Upper lobe of left lung (tissue), 6 donors: Measurements from ENCODE around the gene SUMF1. TPM values are rescaled to one million over a fixed set of nuclear protein-coding genes. Genes with fewer than 3 reads are reported as not detected.
"Not testable (repeated sequence)": the region's sequence is repeated elsewhere in the genome, so short reads cannot be mapped to it uniquely, and the experiment has no call there.

ENCODE experiments used
- ATAC-seq, 2 donors: fragments of 200-7000 bp; cut with Tn5 transposase; one replicate each; pipeline ENCODE4 v1.9.1; 2022; ENCODE audit warnings: mild to moderate bottlenecking in 2 of 2, moderate library complexity in 2 of 2; ENCODE audit not compliant: low FRiP score in 2 of 2
- DNase-seq, 2 donors: peaks; one replicate each; pipeline ENCODE4 v3.0.0-alpha.2; 2019 to 2020
- H3K27ac ChIP-seq, 4 donors: fragments of 200-600 bp; sonication (generic); one replicate each; pipeline ENCODE4 v1.5.1; 2016 to 2019
- H3K27me3 ChIP-seq, 4 donors: fragments of 200-600 bp; sonication (generic); one replicate each; pipeline ENCODE4 v1.5.1; 2017 to 2019
- H3K36me3 ChIP-seq, 4 donors: fragments of 200-600 bp; sonication (generic); one replicate each; pipeline ENCODE4 v1.5.1; 2016 to 2019
- H3K4me1 ChIP-seq, 4 donors: fragments of 200-600 bp; sonication (generic); one replicate each; pipeline ENCODE4 v1.5.1; 2018 to 2019
- H3K4me3 ChIP-seq, 4 donors: fragments of 200-600 bp; sonication (generic); one replicate each; pipeline ENCODE4 v1.5.1; 2017 to 2019; ENCODE audit warnings: mild to moderate bottlenecking in 2 of 4, moderate library complexity in 1 of 4
- H3K9me3 ChIP-seq, 4 donors: fragments of 200-600 bp; sonication (generic); one replicate each; pipeline ENCODE4 v1.5.1; 2018 to 2019
- EP300 ChIP-seq, 4 donors: sonication (generic); formaldehyde crosslinking; IDR thresholded peaks; one replicate each; pipeline ENCODE4 v1.5.1; 2017; ENCODE audit warnings: antibody characterized with exemption in 4 of 4, control low read depth in 2 of 4
- POLR2A ChIP-seq, 4 donors: fragments of 450-650 bp; IDR thresholded peaks; one replicate each; pipeline ENCODE4 v1.5.1; 2016 to 2017; ENCODE audit warnings: antibody characterized with exemption in 4 of 4, mild to moderate bottlenecking in 2 of 4
- POLR2AphosphoS5 ChIP-seq, 2 donors: sonication (generic); formaldehyde crosslinking; IDR thresholded peaks; one replicate each; pipeline ENCODE4 v1.5.1; 2017; ENCODE audit warnings: antibody characterized with exemption in 2 of 2
- WGBS, 2 donors: methylation state at CpG; one replicate each; pipeline ENCODE4 v1.1.5; 2017 to 2018; 5-methylcytosine and 5-hydroxymethylcytosine counted together
- total RNA-seq, 6 donors: library from RNA; depleted of rRNA in 4 of 6; stranded (reverse); fragments of >200 nt in 4 of 6; gene quantifications; one replicate each; pipeline versions ENCODE4 v1.1.0 to v1.2.1, GENCODE V29; 2016 to 2021
- TF ChIP-seq, protein P1 (sequence below), 6 experiments: fragments of 450-650 bp in 4 of 6; fragments of 200-600 bp in 2 of 6; sonication (generic) in 2 of 6; IDR thresholded peaks; one replicate each; pipeline ENCODE4 v1.5.1; 2016 to 2019; ENCODE audit warnings: antibody characterized with exemption in 6 of 6
- donor health status: DM: no; HTN: no; CAD: no; lungs with moderate emphysema.
- donor health status: DM: no; HTN: yes; CAD: no; lungs with severe emphysema.

The SUMF1 gene
- total RNA-seq, 6 donors from 2014 or later: 34.5 to 63.0 (median 54.0) TPM

GRCh38 chr3:4460334-4460733 lies 6.7 kb downstream of the SUMF1 start:
- TF ChIP-seq EP300 (IDR thresholded peaks at IDR 0.05) (no peak), POLR2A (IDR thresholded peaks at IDR 0.05) (no peak), POLR2AphosphoS5 (IDR thresholded peaks at IDR 0.05) (no peak)
- TF ChIP-seq, protein P1, sequence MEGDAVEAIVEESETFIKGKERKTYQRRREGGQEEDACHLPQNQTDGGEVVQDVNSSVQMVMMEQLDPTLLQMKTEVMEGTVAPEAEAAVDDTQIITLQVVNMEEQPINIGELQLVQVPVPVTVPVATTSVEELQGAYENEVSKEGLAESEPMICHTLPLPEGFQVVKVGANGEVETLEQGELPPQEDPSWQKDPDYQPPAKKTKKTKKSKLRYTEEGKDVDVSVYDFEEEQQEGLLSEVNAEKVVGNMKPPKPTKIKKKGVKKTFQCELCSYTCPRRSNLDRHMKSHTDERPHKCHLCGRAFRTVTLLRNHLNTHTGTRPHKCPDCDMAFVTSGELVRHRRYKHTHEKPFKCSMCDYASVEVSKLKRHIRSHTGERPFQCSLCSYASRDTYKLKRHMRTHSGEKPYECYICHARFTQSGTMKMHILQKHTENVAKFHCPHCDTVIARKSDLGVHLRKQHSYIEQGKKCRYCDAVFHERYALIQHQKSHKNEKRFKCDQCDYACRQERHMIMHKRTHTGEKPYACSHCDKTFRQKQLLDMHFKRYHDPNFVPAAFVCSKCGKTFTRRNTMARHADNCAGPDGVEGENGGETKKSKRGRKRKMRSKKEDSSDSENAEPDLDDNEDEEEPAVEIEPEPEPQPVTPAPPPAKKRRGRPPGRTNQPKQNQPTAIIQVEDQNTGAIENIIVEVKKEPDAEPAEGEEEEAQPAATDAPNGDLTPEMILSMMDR (IDR thresholded peaks at IDR 0.05): no peak
- 93% methylated on average over 4 of the region's 4 CpGs for WGBS, 2 donors
- H3K27ac ChIP-seq: no peak overlapping the region
- H3K4me1 ChIP-seq: no peaks in the 10 kb centered on the region
- no peaks in the 10 kb centered on the region for H3K27me3 ChIP-seq
- no peak for ATAC-seq
- DNase-seq: no peak
- no peak overlapping the region for H3K4me3 ChIP-seq
- H3K36me3 ChIP-seq: no peaks in the 10 kb centered on the region
- H3K9me3 ChIP-seq: no peaks in the 10 kb centered on the region

DNA sequence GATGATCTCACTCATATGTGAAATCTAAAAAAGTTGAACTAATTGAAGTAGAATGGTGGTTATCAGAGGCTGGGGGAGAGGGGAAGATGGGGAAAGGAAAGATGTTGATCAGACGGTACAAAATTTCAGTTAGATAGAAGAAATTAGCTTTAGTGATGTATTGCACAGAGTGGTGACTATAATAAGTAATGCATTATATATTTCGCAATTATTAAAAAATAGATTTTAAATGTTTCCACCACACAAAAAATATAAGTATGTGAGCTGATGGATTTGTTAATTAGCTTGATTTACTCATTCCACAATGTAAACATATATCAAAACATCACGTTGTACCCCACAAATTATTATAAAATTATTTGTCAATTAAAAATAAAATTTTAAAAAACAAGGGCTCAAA lies 8.1 kb downstream of the SUMF1 start:
- H3K27me3 ChIP-seq: no peaks in the 10 kb centered on the region
- H3K27ac ChIP-seq: no peak overlapping the region
- H3K36me3 ChIP-seq: no peaks in the 10 kb centered on the region
- no peak for TF ChIP-seq POLR2AphosphoS5 (IDR thresholded peaks at IDR 0.05)
- no peak for ATAC-seq
- H3K9me3 ChIP-seq: no peaks in the 10 kb centered on the region
- WGBS, 2 donors: 91 to 93% methylated on average over 3 of the region's 3 CpGs
- H3K4me3 ChIP-seq: no peak overlapping the region
- DNase-seq: no peak
- no peaks in the 10 kb centered on the region for H3K4me1 ChIP-seq

DNA sequence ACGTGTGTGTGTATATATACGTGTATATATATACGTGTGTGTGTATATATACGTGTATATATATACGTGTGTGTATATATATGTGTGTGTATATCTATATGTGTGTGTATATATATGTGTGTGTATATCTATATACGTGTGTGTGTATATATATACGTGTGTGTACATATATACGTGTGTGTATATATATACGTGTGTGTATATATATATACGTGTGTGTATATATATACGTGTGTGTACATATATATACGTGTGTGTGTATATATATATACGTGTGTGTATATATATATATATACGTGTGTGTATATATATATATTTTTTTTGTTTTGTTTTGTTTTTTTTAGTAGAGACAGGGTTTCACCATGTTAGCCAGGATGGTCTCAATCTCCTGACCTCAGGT lies 10.3 kb downstream of the SUMF1 start:
- not testable (repeated sequence) for H3K36me3 ChIP-seq, H3K4me1 ChIP-seq, H3K4me3 ChIP-seq, H3K27me3 ChIP-seq, DNase-seq, H3K9me3 ChIP-seq, ATAC-seq, H3K27ac ChIP-seq
- 85 to 91% methylated on average over 14 of the region's 14 CpGs for WGBS, 2 donors

DNA sequence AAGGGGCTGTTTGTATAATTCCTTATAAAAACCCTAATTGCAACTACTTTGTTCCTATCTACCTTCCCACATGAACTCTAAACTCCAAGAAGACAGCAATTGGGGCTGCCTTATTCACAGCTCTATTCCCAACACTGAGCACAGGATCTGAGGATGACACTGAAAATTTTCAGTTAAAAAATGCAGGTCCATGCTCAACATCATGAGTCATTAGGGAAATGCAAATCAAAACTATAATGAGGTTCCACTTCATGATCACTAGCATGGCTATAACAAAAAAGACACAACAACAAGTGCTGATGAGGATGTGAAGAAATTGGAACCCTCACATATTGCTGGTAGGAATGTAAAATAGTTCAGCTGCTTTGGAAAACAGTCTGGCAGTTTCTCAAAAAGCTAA lies 12.9 kb downstream of the SUMF1 start:
- H3K36me3 ChIP-seq: peaks cover 0 to 17% (median 0%) of the 10 kb centered on the region in 4 donors
- H3K27me3 ChIP-seq: no peaks in the 10 kb centered on the region
- no peaks in the 10 kb centered on the region for H3K9me3 ChIP-seq
- H3K27ac ChIP-seq: no peak overlapping the region
- ATAC-seq (no peak), DNase-seq (no peak)
- TF ChIP-seq, protein P1 (IDR thresholded peaks at IDR 0.05): no peak
- TF ChIP-seq EP300 (IDR thresholded peaks at IDR 0.05): no peak
- TF ChIP-seq POLR2A (IDR thresholded peaks at IDR 0.05): no peak
- TF ChIP-seq POLR2AphosphoS5 (IDR thresholded peaks at IDR 0.05): no peak
- no peak overlapping the region for H3K4me3 ChIP-seq
- no peaks in the 10 kb centered on the region for H3K4me1 ChIP-seq

- 57 to 71% methylated on average over 5 of the region's 5 CpGs for WGBS, 2 donors
- Histone ChIP-seq H3K4me3 (no peak overlapping the region), H3K36me3 (peaks cover 0 to 47% (median 11%) of the 10 kb centered on the region in 4 donors), H3K27ac (no peak overlapping the region), H3K4me1 (no peaks in the 10 kb centered on the region), H3K27me3 (no peaks in the 10 kb centered on the region), H3K9me3 (no peaks in the 10 kb centered on the region)
- no peak for DNase-seq
- TF ChIP-seq POLR2A (IDR thresholded peaks at IDR 0.05): no peak
- TF ChIP-seq EP300 (IDR thresholded peaks at IDR 0.05): no peak
- ATAC-seq: no peak
Measured at GRCh38 chr3:4449043-4449805, 17.8 kb downstream of the SUMF1 start.

GRCh38 chr3:4448187-4448586 lies 18.9 kb downstream of the SUMF1 start:
- H3K27me3 ChIP-seq: no peaks in the 10 kb centered on the region
- peaks cover 0 to 51% (median 13%) of the 10 kb centered on the region in 4 donors for H3K36me3 ChIP-seq
- no peak for ATAC-seq
- no peak overlapping the region for H3K4me3 ChIP-seq
- TF ChIP-seq, protein P1 (IDR thresholded peaks at IDR 0.05): no peak
- TF ChIP-seq EP300 (IDR thresholded peaks at IDR 0.05) (no peak), POLR2A (IDR thresholded peaks at IDR 0.05) (no peak), POLR2AphosphoS5 (IDR thresholded peaks at IDR 0.05) (no peak)
- no peak for DNase-seq
- no peak overlapping the region for H3K27ac ChIP-seq
- no peaks in the 10 kb centered on the region for H3K4me1 ChIP-seq
- 86 to 87% methylated on average over 6 of the region's 6 CpGs for WGBS, 2 donors
- no peaks in the 10 kb centered on the region for H3K9me3 ChIP-seq
